ENCODE data around the gene GID8.

The GID8 gene

DNA sequence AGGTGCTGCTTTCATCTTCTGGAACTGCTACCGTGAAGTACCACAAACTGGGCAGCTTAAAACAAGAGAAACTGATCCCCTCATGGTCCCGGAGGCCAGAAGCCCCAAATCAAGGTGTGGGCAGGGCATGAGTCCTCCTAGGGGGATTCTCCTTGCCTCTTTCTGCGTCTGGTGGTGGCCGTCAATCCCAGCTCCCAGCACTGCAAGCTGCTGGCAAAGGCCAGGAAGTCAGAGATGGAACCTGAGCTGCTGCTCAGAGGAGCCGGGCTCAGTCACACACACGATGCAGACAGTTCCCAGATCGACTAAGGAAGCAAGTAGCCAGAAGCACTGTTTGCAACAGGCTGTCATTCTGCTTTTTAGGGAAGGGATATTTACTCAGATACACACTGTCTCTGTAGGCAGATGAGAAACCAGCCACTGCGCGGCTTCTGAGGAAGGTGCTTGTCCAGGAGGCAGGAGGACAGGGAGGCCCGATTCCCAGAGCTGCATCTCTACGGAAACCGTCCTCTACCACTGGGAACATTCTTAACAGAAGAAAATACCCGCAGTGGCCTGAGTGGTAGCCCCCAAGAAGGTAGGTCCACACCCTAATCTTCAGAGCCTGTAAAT is 53.4 kb downstream of the GID8 start:
- DNase-seq, result no peak

DNA sequence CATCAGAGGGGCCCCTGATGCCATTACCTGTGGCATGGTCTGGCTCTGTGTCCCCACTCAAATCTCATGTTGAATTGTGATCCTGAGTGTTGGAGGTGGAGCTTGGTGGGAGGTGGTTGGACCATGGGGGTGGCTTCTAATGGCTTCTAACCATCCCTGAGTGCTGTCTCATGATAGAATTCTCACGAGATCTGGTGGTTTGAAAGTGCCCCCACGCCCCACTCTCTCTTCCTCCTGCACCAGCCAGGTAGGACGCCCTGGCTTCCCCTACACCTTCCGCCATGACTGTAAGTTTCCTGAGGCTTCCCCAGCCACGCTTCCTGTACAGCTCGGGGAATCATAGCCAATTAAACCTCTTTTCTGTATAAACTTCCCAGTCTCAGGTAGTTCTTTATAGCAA is 53.9 kb downstream of the GID8 start:
- DNase-seq, result no peak

DNA sequence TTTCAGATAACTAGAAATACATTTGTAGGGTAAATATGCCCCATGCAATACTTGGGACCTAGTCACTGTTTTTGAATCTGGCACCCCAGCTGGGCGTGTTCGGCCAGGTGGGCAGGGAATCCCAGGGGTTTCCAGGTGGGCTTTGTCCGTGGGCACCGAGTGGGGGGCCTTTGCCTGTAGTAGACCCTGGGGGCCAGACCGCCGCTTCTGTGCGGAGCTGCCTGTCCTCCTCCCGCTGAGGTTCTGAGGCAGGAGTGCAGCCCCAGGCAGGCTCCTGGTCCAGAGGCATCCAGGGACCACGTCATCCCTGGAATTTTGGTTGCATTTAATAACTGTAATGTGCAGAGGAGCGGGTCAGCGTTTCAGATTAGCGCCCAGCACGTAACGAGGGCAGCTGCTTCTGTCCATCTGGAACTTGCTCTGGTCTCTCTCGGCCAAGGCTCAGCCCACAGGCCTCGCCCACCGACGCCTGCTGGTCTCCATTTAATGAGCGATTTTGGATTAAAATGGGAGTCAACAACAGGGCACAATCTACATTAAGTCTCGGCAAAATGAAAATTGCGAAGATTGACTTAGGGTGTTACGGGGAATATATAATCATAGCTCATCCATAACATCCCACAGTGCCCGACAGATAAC is 56.0 kb downstream of the GID8 start:
- no peak for DNase-seq

DNA sequence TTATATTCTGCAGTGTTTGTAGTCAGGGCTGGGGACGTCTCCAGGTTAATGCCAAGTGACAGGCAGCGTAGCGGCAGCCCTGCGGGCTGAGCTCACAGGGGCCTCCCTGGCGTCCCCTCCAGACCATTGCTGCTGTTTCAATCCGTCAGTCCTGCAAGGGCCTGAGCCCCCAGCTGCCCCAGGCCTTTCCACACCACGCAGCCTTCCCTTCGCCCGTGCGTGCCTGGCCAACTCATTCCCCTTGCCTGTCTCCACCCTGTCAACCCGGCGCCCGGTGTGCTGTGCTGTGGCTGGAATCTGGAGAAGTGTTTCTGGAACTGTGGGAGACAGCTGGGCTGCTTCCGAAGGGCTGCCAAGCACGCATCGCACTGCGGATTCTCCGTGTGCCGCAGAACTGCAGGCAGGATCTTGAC is 56.9 kb downstream of the GID8 start:
- no peak for DNase-seq

DNA sequence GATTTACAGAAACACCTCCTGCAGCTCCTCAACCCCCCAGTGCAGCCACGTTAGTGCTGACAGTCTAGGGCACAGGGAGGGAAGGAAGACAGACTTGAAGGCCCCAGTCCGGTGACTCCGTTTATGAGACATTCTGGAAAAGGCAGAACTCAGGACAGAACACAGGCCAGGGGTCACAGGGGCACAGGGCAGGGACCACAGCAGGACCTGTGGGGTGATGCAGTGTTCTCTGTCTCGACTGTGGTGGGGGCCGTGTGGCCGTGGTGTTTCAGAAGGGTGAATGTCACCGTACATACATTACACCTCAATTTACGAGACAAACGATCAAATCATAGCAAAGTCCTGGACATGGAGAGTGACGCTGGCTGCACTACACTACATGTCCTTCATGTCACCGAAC is 57.5 kb downstream of the GID8 start:
- no peak for DNase-seq

DNA sequence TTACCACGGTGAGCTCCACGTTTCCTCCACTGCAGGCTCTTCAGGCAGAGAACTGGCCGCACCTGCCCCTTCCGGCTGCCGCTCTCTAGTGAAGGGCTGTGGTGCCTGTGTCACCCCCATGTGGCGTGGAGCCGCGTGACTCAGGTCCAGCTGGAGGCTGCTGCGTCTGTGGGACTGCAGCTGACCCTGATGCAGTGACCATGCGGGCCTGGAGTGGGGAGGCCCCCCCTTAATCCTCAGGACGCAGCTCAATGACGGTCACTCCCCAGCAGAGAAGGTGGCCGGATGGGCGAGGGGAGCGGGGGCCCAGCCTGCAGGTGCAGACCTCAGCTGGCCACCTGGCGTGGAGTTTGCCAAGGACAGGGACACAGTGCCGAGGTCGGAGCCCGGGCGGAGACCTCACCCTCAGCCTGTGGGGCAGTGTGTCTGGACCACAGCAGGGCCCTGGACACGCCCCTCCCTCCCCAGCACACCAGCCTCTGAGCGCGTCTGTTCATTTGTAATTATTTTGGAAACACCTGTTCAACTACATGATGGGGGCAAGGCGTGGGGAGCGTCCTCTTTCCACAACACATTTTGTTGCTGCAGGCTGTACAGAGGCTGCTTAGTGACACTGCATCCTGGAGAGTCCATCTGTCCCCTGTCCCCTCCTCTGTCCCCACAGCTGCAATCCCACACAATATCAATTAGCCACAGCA is 58.1 kb downstream of the GID8 start:
- no peak for DNase-seq

DNA sequence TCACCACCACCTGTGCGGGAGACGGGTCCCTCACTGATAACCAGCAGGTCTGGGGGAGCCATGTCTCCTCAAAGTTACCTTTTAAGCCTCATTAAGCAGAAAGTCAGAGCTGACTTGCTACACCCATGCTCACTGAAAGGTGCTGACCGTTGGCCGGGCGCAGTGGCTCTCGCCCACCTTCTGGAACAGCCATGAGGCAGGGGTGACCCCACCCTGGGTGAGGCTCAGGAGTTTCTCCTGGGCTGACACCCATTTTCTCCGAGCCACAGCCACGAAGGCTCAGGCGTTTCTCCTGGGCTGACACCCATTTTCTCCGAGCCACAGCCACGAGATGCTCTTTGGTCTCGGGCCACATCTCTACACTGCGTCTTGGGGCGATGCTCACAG is 58.6 kb downstream of the GID8 start:
- DNase-seq, result no peak

DNA sequence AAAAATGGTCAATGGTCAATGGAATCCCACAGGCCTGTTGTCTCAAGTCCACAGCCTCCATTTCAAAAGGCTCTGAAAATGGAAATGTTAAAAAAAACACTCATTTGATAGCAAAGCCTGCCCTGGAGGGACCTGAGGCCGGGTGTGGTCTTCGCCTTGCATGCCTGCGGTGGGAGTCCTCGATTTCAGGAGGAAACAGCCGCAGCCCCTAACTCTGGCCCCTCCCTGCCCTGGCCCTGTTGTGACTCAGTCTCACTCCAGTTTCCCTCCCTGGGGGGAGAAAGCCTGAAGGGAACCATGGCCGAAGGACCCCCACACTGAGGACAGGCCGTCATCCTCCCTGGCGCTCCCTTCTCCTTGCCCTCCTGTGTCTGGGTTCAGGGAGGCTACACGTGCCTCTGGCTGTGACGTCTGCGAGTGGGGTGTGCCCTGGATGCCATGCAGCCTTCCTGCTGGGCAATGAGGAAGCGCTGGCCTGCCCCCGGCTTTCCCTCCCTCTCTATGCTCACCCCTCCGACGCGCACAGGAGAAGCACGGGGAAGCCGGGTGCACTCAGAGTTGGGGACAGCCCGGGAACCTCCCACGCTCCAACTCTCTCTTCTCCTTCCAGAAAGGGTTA is 59.6 kb downstream of the GID8 start:
- DNase-seq, result no peak

Measured in CD4-positive, alpha-beta T cell treated with Interferon alpha-2 for 1 hour (primary cell).